ENCODE measurements around the gene CAV2.

GRCh38 chr7:116497708-116498107 lies 1.8 kb upstream of the CAV2 start:
- no peak for TF ChIP-seq EGR1 (IDR thresholded peaks at IDR 0.05)
- no peak for TF ChIP-seq CREB1 (IDR thresholded peaks at IDR 0.05; ENCODE audit: low read depth)
- TF ChIP-seq REST (IDR thresholded peaks at IDR 0.05; ENCODE audit: low read depth): no peak
- no peak for TF ChIP-seq EP300 (IDR thresholded peaks at IDR 0.05; ENCODE audit: borderline replicate concordance)
- no peak for TF ChIP-seq FOXM1 (IDR thresholded peaks at IDR 0.05; ENCODE audit: borderline replicate concordance, low read depth)
- no peak for TF ChIP-seq RAD21 (IDR thresholded peaks at IDR 0.05; ENCODE audit: low read depth)
- TF ChIP-seq YY1 (IDR thresholded peaks at IDR 0.05; ENCODE audit: low read depth): no peak
- TF ChIP-seq MAX (IDR thresholded peaks at IDR 0.05): no peak
- TF ChIP-seq TCF12 (IDR thresholded peaks at IDR 0.05; ENCODE audit: low read depth): no peak
- TF ChIP-seq CEBPB (IDR thresholded peaks at IDR 0.05): no peak
- TF ChIP-seq TAF1 (IDR thresholded peaks at IDR 0.05; ENCODE audit: low read depth): no peak
- no peak for TF ChIP-seq USF1 (IDR thresholded peaks at IDR 0.05)

Data from Ishikawa (cell line).